CMK (cell line): ENCODE measurements around the gene MCRIP1.

Experiments used
- DNase-seq: peaks from one replicate; pipeline ENCODE4 v3.0.0-alpha.2; 2010; ENCODE audit warnings: low read depth

Gene MCRIP1

GRCh38 chr17:81833160-81833920 is at the start of gene MCRIP1:
TSS of gene MCRIP1 (minus strand) at chr17:81833291. CDS start at chr17:81824506, 8,785 bp downstream.
- DNase-seq, result peak; percentile 87

GRCh38 chr17:81879121-81879520 is 46.0 kb upstream of the MCRIP1 start:
- no peak for DNase-seq

- DNase-seq, result no peak
Measured at GRCh38 chr17:81878294-81878693, 45.2 kb upstream of the MCRIP1 start.

GRCh38 chr17:81877569-81877968 is 44.5 kb upstream of the MCRIP1 start:
- DNase-seq, result no peak

GRCh38 chr17:81871387-81872230 is 38.5 kb upstream of the MCRIP1 start:
- DNase-seq, result peak; percentile 85

- no peak for DNase-seq
Measured at GRCh38 chr17:81870981-81871386, 37.9 kb upstream of the MCRIP1 start, which contains the start of gene ARHGDIA. TSS of gene ARHGDIA (minus strand) at chr17:81871337. CDS start at chr17:81869930, 1,407 bp downstream.

- DNase-seq, result no peak
Measured at GRCh38 chr17:81870131-81870980, 37.3 kb upstream of the MCRIP1 start.

GRCh38 chr17:81869221-81870130 is 36.4 kb upstream of the MCRIP1 start:
- no peak for DNase-seq

GRCh38 chr17:81868674-81869220 is 35.7 kb upstream of the MCRIP1 start:
- no peak for DNase-seq

- DNase-seq, result no peak
Measured at GRCh38 chr17:81867991-81868673, 35.0 kb upstream of the MCRIP1 start.

GRCh38 chr17:81867170-81867990 is 34.3 kb upstream of the MCRIP1 start:
- no peak for DNase-seq

GRCh38 chr17:81866440-81867169 is 33.5 kb upstream of the MCRIP1 start:
- DNase-seq, result no peak

GRCh38 chr17:81865733-81866439 is 32.8 kb upstream of the MCRIP1 start:
- no peak for DNase-seq

- DNase-seq, result no peak
Measured at GRCh38 chr17:81865358-81865732, 32.3 kb upstream of the MCRIP1 start.

GRCh38 chr17:81863833-81864768 is 31.0 kb upstream of the MCRIP1 start:
- no peak for DNase-seq

GRCh38 chr17:81863123-81863675 is 30.1 kb upstream of the MCRIP1 start:
- no peak for DNase-seq
